ENCODE data around the gene PMEL. TPM values are rescaled to one million over a fixed set of nuclear protein-coding genes. Genes with fewer than 3 reads are reported as not detected.

Gene PMEL
- total and polyA plus RNA-seq, 4 donors, result 1.1 to 4.5 (median 2.4) TPM

- no peak for DNase-seq (ENCODE audit: low spot score)
These were observed 30.1 kb downstream of the PMEL start for GRCh38 chr12:55935738-55936151.

GRCh38 chr12:55934773-55935172, 31.1 kb downstream of the PMEL start:
- 98% methylated on average over 1 of the region's 1 CpG for WGBS
- Histone ChIP-seq H3K36me3 (ENCODE audit: control insufficient read depth in 4 of 4, insufficient read depth in 3 of 4, low read depth in 1 of 4, low read length in 3 of 4) (no peaks in the 10 kb centered on the region), H3K4me1 (ENCODE audit: control insufficient read depth in 4 of 4, insufficient read depth in 4 of 4, low read length in 3 of 4) (peaks cover 3 to 12% (median 7%) of the 10 kb centered on the region in 4 donors), H3K4me3 (ENCODE audit: low read depth in 1 of 3, low read length in 3 of 3) (no peak overlapping the region), H3K9ac (ENCODE audit: low read depth in 1 of 2, low read length in 2 of 2) (no peak overlapping the region), H3K27ac (ENCODE audit: low read depth in 1 of 2, low read length in 2 of 2) (no peak overlapping the region), H3K9me3 (ENCODE audit: control insufficient read depth in 4 of 4, low read length in 3 of 4) (no peaks in the 10 kb centered on the region), H3K27me3 (ENCODE audit: control insufficient read depth in 4 of 4, insufficient read depth in 4 of 4, low read length in 3 of 4) (no peaks in the 10 kb centered on the region)
- no peak for TF ChIP-seq TAF1 (conservative IDR thresholded peaks at IDR 0.05)
- no peak for TF ChIP-seq HNF4G (IDR thresholded peaks at IDR 0.05)
- TF ChIP-seq RXRA (IDR thresholded peaks at IDR 0.05), result no peak
- no peak for TF ChIP-seq HNF4A (conservative IDR thresholded peaks at IDR 0.05)
- TF ChIP-seq EGR1 (IDR thresholded peaks at IDR 0.05; ENCODE audit: low read depth in 2 of 2), result no peak
- DNase-seq (ENCODE audit: low spot score), result no peak

More at GRCh38 chr12:55935738-55936151, 30.1 kb downstream of the PMEL start:
- WGBS, result 55% methylated on average over 26 of the region's 26 CpGs
- no peaks in the 10 kb centered on the region for H3K36me3 ChIP-seq (ENCODE audit: control insufficient read depth in 4 of 4, insufficient read depth in 3 of 4, low read depth in 1 of 4, low read length in 3 of 4)
- H3K9ac ChIP-seq (ENCODE audit: low read depth in 1 of 2, low read length in 2 of 2), result no peak overlapping the region
- H3K4me1 ChIP-seq (ENCODE audit: control insufficient read depth in 4 of 4, insufficient read depth in 4 of 4, low read length in 3 of 4), result peaks cover 3 to 18% (median 12%) of the 10 kb centered on the region in 4 donors
- TF ChIP-seq SP1 (IDR thresholded peaks at IDR 0.05), result no peak
- no peak for TF ChIP-seq NR2F2 (IDR thresholded peaks at IDR 0.05)
- TF ChIP-seq EGR1 (IDR thresholded peaks at IDR 0.05; ENCODE audit: low read depth in 2 of 2), result no peak
- no peak for TF ChIP-seq FOXA1 (IDR thresholded peaks at IDR 0.05)
- TF ChIP-seq YY1 (IDR thresholded peaks at IDR 0.05), result no peak
- no peak for TF ChIP-seq HNF4A (conservative IDR thresholded peaks at IDR 0.05)
- TF ChIP-seq TAF1 (conservative IDR thresholded peaks at IDR 0.05), result no peak
- no peak for TF ChIP-seq REST (IDR thresholded peaks at IDR 0.05)
- H3K27me3 ChIP-seq (ENCODE audit: control insufficient read depth in 4 of 4, insufficient read depth in 4 of 4, low read length in 3 of 4), result no peaks in the 10 kb centered on the region
- no peaks in the 10 kb centered on the region for H3K9me3 ChIP-seq (ENCODE audit: control insufficient read depth in 4 of 4, low read length in 3 of 4)
- H3K27ac ChIP-seq (ENCODE audit: low read depth in 1 of 2, low read length in 2 of 2), result peak overlapping the region in 1 of 2 donors; percentile 11
- no peak overlapping the region for H3K4me3 ChIP-seq (ENCODE audit: low read depth in 1 of 3, low read length in 3 of 3)

- 99% methylated on average over 1 of the region's 1 CpG for WGBS
- H3K27ac ChIP-seq (ENCODE audit: low read depth in 1 of 2, low read length in 2 of 2), result no peak overlapping the region
These were observed 31.8 kb downstream of the PMEL start for GRCh38 chr12:55933799-55934742.

More at GRCh38 chr12:55933799-55934742, 31.8 kb downstream of the PMEL start:
- no peaks in the 10 kb centered on the region for H3K9me3 ChIP-seq (ENCODE audit: control insufficient read depth in 4 of 4, low read length in 3 of 4)
- no peak overlapping the region for H3K9ac ChIP-seq (ENCODE audit: low read depth in 1 of 2, low read length in 2 of 2)
- H3K27me3 ChIP-seq (ENCODE audit: control insufficient read depth in 4 of 4, insufficient read depth in 4 of 4, low read length in 3 of 4), result no peaks in the 10 kb centered on the region
- no peaks in the 10 kb centered on the region for H3K36me3 ChIP-seq (ENCODE audit: control insufficient read depth in 4 of 4, insufficient read depth in 3 of 4, low read depth in 1 of 4, low read length in 3 of 4)
- H3K4me1 ChIP-seq (ENCODE audit: control insufficient read depth in 4 of 4, insufficient read depth in 4 of 4, low read length in 3 of 4), result peaks cover 3 to 12% (median 7%) of the 10 kb centered on the region in 4 donors
- TF ChIP-seq TAF1 (conservative IDR thresholded peaks at IDR 0.05), result no peak
- no peak for TF ChIP-seq CTCF (IDR thresholded peaks at IDR 0.05; ENCODE audit: low read depth, low read length, missing input control)
- no peak for TF ChIP-seq SP1 (IDR thresholded peaks at IDR 0.05)
- no peak for TF ChIP-seq NR2F2 (IDR thresholded peaks at IDR 0.05)
- no peak for TF ChIP-seq RXRA (IDR thresholded peaks at IDR 0.05)
- no peak for TF ChIP-seq MAX (IDR thresholded peaks at IDR 0.05)
- no peak for TF ChIP-seq ATF3 (IDR thresholded peaks at IDR 0.05)
- no peak for TF ChIP-seq YY1 (IDR thresholded peaks at IDR 0.05)
- no peak for TF ChIP-seq RAD21 (IDR thresholded peaks at IDR 0.05)
- TF ChIP-seq JUND (IDR thresholded peaks at IDR 0.05), result no peak
- no peak for TF ChIP-seq FOXA2 (IDR thresholded peaks at IDR 0.05)
- TF ChIP-seq FOXA1 (IDR thresholded peaks at IDR 0.05), result no peak
- no peak for TF ChIP-seq EGR1 (IDR thresholded peaks at IDR 0.05; ENCODE audit: low read depth in 2 of 2)
- TF ChIP-seq GABPA (IDR thresholded peaks at IDR 0.05 in 1 of 2, conservative IDR thresholded peaks at IDR 0.05 in 1 of 2), result no peak
- H3K4me3 ChIP-seq (ENCODE audit: low read depth in 1 of 3, low read length in 3 of 3), result no peak overlapping the region
- DNase-seq (ENCODE audit: low spot score), result no peak

Measured in liver (tissue), 9 donors.